ENCODE results near the gene XXYLT1.

The XXYLT1 gene

GRCh38 chr3:195212749-195213375, 58.1 kb downstream of the XXYLT1 start:
- CTCF ChIA-PET: interaction anchor here (0.7 kb wide), 1 partner anchor 14 kb away, joined by 3 read pairs; no protein-coding TSS in a partner anchor
- no peak for TF ChIP-seq CTCF (IDR thresholded peaks at IDR 0.05; ENCODE audit: insufficient read depth, low read length, missing control alignments)
- POLR2A ChIA-PET: no interaction called here
- DNase-seq (ENCODE audit: low read depth, low spot score): no peak
- H3K4me3 ChIP-seq (ENCODE audit: low read depth, low read length): no peak overlapping the region

GRCh38 chr3:195212033-195212748, 58.8 kb downstream of the XXYLT1 start:
- CTCF ChIA-PET: interaction anchor here (0.8 to 1.1 kb wide), 2 partner anchors 13 to 15 kb away, joined by 3 read pairs; no protein-coding TSS in a partner anchor
- DNase-seq (ENCODE audit: low read depth, low spot score): no peak
- no peak overlapping the region for H3K4me3 ChIP-seq (ENCODE audit: low read depth, low read length)
- POLR2A ChIA-PET: no interaction called here
- no peak for TF ChIP-seq CTCF (IDR thresholded peaks at IDR 0.05; ENCODE audit: insufficient read depth, low read length, missing control alignments)

GRCh38 chr3:195210266-195210973, 60.5 kb downstream of the XXYLT1 start:
- TF ChIP-seq CTCF (IDR thresholded peaks at IDR 0.05; ENCODE audit: insufficient read depth, low read length, missing control alignments): no peak
- CTCF ChIA-PET: interaction anchor here (0.9 to 4.3 kb wide), 7 partner anchors 10 to 528 kb away, joined by 3 to 24 read pairs (median 3); no protein-coding TSS in a partner anchor
- DNase-seq (ENCODE audit: low read depth, low spot score): peak; percentile 72
- H3K4me3 ChIP-seq (ENCODE audit: low read depth, low read length): peak overlapping the region; percentile 4; the same call in 1 of the 2 replicates
- POLR2A ChIA-PET: interaction anchor here (0.7 to 1.6 kb wide), 5 partner anchors 9 to 524 kb away, joined by 3 to 5 read pairs (median 3); no protein-coding TSS in a partner anchor

- ChIA-PET POLR2A (interaction anchor here (1.6 kb wide), 1 partner anchor 22 kb away, joined by 3 read pairs; no protein-coding TSS in a partner anchor), CTCF (interaction anchor here (0.9 to 4.3 kb wide), 5 partner anchors 11 to 527 kb away, joined by 3 to 24 read pairs (median 4); no protein-coding TSS in a partner anchor)
- no peak for DNase-seq (ENCODE audit: low read depth, low spot score)
- H3K4me3 ChIP-seq (ENCODE audit: low read depth, low read length): peak overlapping the region; percentile 4; the same call in 1 of the 2 replicates
- TF ChIP-seq CTCF (IDR thresholded peaks at IDR 0.05; ENCODE audit: insufficient read depth, low read length, missing control alignments): no peak
These were observed 61.1 kb downstream of the XXYLT1 start for GRCh38 chr3:195209847-195210265.

- H3K4me3 ChIP-seq (ENCODE audit: low read depth, low read length): no peak overlapping the region
- CTCF ChIA-PET: interaction anchor here (0.6 to 4.3 kb wide), 5 partner anchors 13 to 527 kb away, joined by 3 to 24 read pairs (median 4); no protein-coding TSS in a partner anchor
- TF ChIP-seq CTCF (IDR thresholded peaks at IDR 0.05; ENCODE audit: insufficient read depth, low read length, missing control alignments): no peak
- DNase-seq (ENCODE audit: low read depth, low spot score): no peak
- POLR2A ChIA-PET: interaction anchor here (0.5 kb wide), 1 partner anchor 687 kb away, joined by 4 read pairs; no protein-coding TSS in a partner anchor
These were observed 61.7 kb downstream of the XXYLT1 start for GRCh38 chr3:195209083-195209846.

Data from AG04449 (cell line).